ENCODE data around the gene UBE2O. TPM values are rescaled to one million over a fixed set of nuclear protein-coding genes. Genes with fewer than 3 reads are reported as not detected.

UBE2O gene
- total RNA-seq, 2 experiments from 2014 or later = 43.4 to 79.6 TPM

- H2AFZ ChIP-seq (ENCODE audit: low read length) = no peak overlapping the region
- DNase-seq (ENCODE audit: low spot score) = no peak
- intact Hi-C loops (cut with micrococcal nuclease; ENCODE audit: unreplicated experiment) = no loop called here
- H3K9me3 ChIP-seq (ENCODE audit: low read length) = 0 out of 2 replicates have a peak, but pooled peaks cover 4% of the 10 kb centered on the region
- BruUV-seq (replicated peaks) = no TSS peak
- no peaks in the 10 kb centered on the region for H3K9me2 ChIP-seq (ENCODE audit: insufficient read depth, low read length)
- CTCF ChIA-PET (ENCODE audit: unreplicated experiment) = interaction anchor here (0.9 to 1.4 kb wide), 2 partner anchors 30 to 85 kb away, joined by 3 to 5 read pairs; partner anchors contain the start of gene UBE2O
- H3K4me3 ChIP-seq (ENCODE audit: low read depth, low read length, poor library complexity, severe bottlenecking) = peak overlapping the region; percentile 47
- POLR2A ChIA-PET = no interaction called here
- peaks cover 9% of the 10 kb centered on the region for H3K36me3 ChIP-seq (ENCODE audit: insufficient read depth, low read length)
- no peak for TF ChIP-seq CTCF (conservative IDR thresholded peaks at IDR 0.05; ENCODE audit: low read length)
- no peak for TF ChIP-seq EZH2phosphoT487 (IDR thresholded peaks at IDR 0.05; ENCODE audit: borderline replicate concordance, low read depth, low read length)
- H3K79me2 ChIP-seq (ENCODE audit: insufficient read depth, low read depth, low read length) = peaks cover 91% of the 10 kb centered on the region
- H3K4me1 ChIP-seq (ENCODE audit: insufficient read depth, low read length, poor library complexity, severe bottlenecking) = peaks cover 95% of the 10 kb centered on the region
- H3K4me2 ChIP-seq (ENCODE audit: low read length) = peak overlapping the region; percentile 87
- H3K27ac ChIP-seq (ENCODE audit: low read depth, low read length, poor library complexity, severe bottlenecking) = peak overlapping the region; percentile 67
- H4K20me1 ChIP-seq (ENCODE audit: insufficient read depth, low read length) = no peaks in the 10 kb centered on the region
These were observed 30.1 kb downstream of the UBE2O start for GRCh38 chr17:76422860-76423259.

- intact Hi-C loops (cut with micrococcal nuclease; ENCODE audit: unreplicated experiment) = no loop called here
- Histone ChIP-seq H3K27ac (ENCODE audit: low read depth, low read length, poor library complexity, severe bottlenecking) (peak overlapping the region; percentile 67), H3K9me2 (ENCODE audit: insufficient read depth, low read length) (no peaks in the 10 kb centered on the region), H3K9me3 (ENCODE audit: low read length) (0 out of 2 replicates have a peak, but pooled peaks cover 4% of the 10 kb centered on the region), H3K4me1 (ENCODE audit: insufficient read depth, low read length, poor library complexity, severe bottlenecking) (peaks cover 97% of the 10 kb centered on the region), H3K79me2 (ENCODE audit: insufficient read depth, low read depth, low read length) (peaks cover 92% of the 10 kb centered on the region), H4K20me1 (ENCODE audit: insufficient read depth, low read length) (no peaks in the 10 kb centered on the region), H3K4me3 (ENCODE audit: low read depth, low read length, poor library complexity, severe bottlenecking) (peak overlapping the region; percentile 47), H3K36me3 (ENCODE audit: insufficient read depth, low read length) (peaks cover 11% of the 10 kb centered on the region), H2AFZ (ENCODE audit: low read length) (no peak overlapping the region), H3K4me2 (ENCODE audit: low read length) (peak overlapping the region; percentile 87)
- POLR2A ChIA-PET = interaction anchor here (1.0 kb wide), 1 partner anchor 11 kb away, joined by 3 read pairs; no protein-coding TSS in a partner anchor
- no peak for DNase-seq (ENCODE audit: low spot score)
- CTCF ChIA-PET (ENCODE audit: unreplicated experiment) = interaction anchor here (0.9 to 1.4 kb wide), 2 partner anchors 31 to 86 kb away, joined by 3 to 5 read pairs; partner anchors contain the start of gene UBE2O
- TF ChIP-seq CTCF (conservative IDR thresholded peaks at IDR 0.05; ENCODE audit: low read length) = no peak
- no peak for TF ChIP-seq EZH2phosphoT487 (IDR thresholded peaks at IDR 0.05; ENCODE audit: borderline replicate concordance, low read depth, low read length)
- BruUV-seq (replicated peaks) = no TSS peak
These were observed 30.5 kb downstream of the UBE2O start for GRCh38 chr17:76422406-76422805.

- Histone ChIP-seq H4K20me1 (ENCODE audit: insufficient read depth, low read length) (no peaks in the 10 kb centered on the region), H3K9me2 (ENCODE audit: insufficient read depth, low read length) (no peaks in the 10 kb centered on the region), H3K4me3 (ENCODE audit: low read depth, low read length, poor library complexity, severe bottlenecking) (peak overlapping the region; percentile 36), H3K4me1 (ENCODE audit: insufficient read depth, low read length, poor library complexity, severe bottlenecking) (peaks cover 96% of the 10 kb centered on the region), H3K4me2 (ENCODE audit: low read length) (peak overlapping the region; percentile 70), H3K79me2 (ENCODE audit: insufficient read depth, low read depth, low read length) (peaks cover 92% of the 10 kb centered on the region), H3K9me3 (ENCODE audit: low read length) (0 out of 2 replicates have a peak, but pooled peaks cover 4% of the 10 kb centered on the region), H2AFZ (ENCODE audit: low read length) (no peak overlapping the region), H3K36me3 (ENCODE audit: insufficient read depth, low read length) (peaks cover 23% of the 10 kb centered on the region), H3K27ac (ENCODE audit: low read depth, low read length, poor library complexity, severe bottlenecking) (peak overlapping the region; percentile 75)
- ChIA-PET CTCF (ENCODE audit: unreplicated experiment) (no interaction called here), POLR2A (no interaction called here)
- no peak for DNase-seq (ENCODE audit: low spot score)
- intact Hi-C loops (cut with micrococcal nuclease; ENCODE audit: unreplicated experiment) = no loop called here
- BruUV-seq (replicated peaks) = no TSS peak
- no peak for TF ChIP-seq CTCF (conservative IDR thresholded peaks at IDR 0.05; ENCODE audit: low read length)
- TF ChIP-seq EZH2phosphoT487 (IDR thresholded peaks at IDR 0.05; ENCODE audit: borderline replicate concordance, low read depth, low read length) = no peak
These were observed 31.9 kb downstream of the UBE2O start for GRCh38 chr17:76421044-76421407.
